KG1 (cell line): ENCODE data around the gene C11orf98.
"Not testable (repeated sequence)": the region's sequence is repeated elsewhere in the genome, so short reads cannot be mapped to it uniquely, and the experiment has no call there.

Source experiments
- DNase-seq: peaks from one replicate; lab custom pipeline; 2025; lab: John Stamatoyannopoulos, UW

C11orf98 gene

DNA sequence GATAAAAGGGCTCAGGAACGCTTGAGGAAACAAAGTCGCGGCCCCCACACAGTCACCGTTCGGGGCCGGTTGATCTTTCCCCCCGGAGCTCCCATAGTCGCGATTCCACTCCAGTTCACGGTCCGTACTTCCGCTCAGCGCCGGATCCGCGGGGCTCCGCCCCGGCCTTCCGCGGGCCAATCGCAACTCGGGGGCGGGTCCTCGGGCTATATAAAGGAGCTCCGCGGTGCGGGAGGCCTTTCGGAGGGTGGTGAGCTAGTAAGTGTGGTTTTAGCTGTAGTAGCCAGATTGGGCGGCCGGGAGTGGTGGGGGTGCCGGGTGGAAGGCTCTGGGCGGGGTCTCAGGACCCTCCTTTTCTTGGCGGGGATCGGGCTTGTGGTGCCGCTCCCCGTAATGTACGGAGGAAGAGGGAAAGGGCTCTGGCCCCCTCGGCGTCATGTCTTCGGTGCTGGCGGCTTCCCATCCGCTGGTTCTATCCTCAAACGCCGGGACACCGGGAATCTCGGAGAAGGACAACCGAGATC lies at the start of gene C11orf98, which contains the start of gene CSKMT:
TSS of gene C11orf98 (minus strand) at position 136 of the 524 bp plus-strand sequence. CDS start at position 95, 41 bp downstream.
TSS of gene CSKMT (plus strand) at position 238 of the 524 bp plus-strand sequence. CDS start 568 bp downstream, outside the sequence.
- DNase-seq: peak; percentile 95

DNA sequence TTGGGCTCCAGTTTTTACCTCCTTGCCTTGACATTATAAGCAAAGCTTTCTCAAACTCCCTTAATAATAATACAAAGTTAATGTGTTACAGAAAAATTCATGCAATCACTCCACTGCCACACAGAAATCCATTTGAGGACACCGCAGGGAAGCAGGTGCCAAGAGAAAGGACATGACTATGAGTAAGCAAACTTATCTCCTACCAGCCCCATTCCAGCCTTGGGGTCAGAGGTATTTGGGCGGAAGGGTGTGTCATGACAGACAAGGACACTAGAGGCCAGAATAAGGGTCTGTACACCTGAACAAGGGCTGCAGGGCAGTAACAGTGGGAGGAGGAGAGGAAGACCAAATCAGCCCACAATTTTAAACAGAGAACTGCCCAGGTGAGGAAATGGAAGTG lies 48.3 kb upstream of the C11orf98 start:
- DNase-seq: no peak

DNA sequence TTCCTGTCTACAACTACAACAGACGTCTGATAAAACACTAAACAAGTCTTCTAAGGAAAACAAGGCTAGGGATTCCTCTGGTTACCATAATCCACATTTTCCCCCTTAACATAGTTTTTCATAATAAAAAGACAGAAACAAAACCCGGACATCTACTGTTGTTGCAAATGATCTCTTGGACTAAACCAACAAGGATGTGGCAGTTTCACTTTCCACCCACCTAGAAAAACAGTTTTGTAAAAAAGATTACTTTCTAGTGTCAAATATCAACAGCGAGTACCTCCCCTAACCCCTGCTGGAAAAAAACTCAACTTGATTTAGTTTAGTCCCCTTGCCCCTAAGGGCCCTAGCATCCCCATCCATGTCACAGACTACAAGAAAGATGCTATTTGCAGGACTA lies 47.9 kb upstream of the C11orf98 start:
- no peak for DNase-seq

DNA sequence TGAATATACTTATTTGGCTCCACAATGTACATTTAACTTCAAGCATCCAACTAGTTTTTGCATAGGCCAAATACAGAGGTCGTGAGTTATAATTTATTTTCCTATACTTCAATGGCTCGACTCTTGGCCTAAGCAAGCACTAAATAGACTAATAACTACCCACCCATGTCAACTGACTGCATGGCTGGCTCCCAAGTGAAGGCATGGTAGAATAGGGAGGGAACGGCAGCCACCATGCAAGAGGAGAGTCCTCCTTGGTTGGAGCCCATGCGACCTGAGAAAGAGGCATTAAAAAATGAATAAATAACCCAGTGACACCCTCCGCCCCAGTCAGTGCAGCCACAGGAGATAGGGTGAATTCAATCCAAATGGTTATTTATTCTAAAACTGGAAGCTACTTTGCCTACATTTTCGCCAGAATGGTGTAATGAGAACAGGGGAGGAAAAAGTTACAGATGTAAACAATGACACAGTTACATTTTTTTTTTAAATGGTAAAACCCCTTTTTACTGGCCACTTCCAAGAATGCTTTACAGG lies 47.3 kb upstream of the C11orf98 start:
- DNase-seq: no peak

DNA sequence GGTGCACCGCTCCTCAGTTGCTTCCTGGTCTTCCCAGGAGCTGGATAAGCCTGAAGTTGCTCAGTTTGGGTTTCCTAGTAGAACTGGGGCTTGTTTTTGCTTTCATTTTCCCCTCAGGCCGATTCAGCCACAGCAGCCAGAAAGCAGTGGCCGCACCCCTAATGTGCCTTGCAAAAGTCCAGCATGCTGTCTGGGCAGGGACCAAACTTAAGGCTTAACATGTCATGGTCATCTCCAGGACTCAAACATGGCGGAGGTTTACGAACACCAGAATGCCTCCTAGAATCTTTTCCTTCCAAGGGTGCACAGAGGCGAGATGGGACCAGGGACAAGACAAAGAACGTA lies 45.0 kb upstream of the C11orf98 start:
- DNase-seq: no peak

DNA sequence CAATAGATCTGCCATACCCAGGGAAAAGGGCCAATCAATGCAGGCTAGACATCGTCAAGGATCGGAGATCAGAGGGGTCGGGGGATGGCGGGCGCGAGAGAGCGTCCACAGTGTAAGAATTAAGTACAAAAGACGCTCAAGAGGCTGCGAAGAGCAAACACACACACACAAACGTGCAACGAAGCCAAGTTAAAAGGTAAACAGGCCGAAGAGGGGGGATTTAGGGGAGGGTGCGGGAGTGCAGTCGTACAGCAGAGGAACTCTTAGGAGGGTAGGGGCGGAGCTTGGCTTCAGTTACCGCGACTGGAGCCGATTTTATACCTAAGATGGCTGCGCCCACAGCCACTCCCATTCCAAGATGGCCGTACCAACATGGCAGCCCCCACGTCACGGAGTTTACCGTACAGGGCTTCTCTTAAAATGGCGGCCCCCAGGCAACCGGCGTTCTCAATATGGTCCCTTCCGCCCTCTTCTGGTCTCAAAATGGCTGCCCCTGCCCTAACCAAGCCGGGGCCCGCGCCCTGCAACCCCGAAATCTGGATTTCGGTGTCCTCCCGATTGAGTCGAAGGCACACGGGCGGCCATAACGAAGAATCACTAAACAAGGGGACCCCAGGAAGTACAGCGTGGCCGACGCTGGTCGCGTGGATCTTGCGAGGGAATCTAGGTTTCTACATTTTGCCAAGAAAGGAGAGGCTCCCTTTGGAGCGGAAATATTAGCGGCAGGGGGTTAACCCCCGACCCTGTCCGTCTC lies 44.4 kb upstream of the C11orf98 start:
- DNase-seq: no peak

DNA sequence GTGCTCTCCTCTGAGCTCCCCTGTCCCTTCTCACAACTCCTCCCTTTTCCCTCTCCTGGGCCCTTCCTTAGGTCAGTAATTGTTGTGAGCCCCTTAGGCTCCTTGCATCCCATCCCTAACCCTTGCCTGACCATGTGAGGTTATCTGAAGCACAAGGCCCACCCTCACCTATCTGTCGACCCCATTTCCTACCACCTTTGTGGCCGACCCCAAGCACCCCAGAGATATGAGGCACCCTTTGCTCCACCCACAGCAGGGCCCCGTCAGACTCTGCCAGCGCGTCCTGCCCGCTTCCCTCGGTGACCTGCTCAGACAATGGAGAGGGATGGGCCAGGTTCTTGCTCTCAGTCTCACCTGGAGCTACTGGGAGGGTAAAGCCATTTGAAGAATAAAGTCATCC lies 43.8 kb upstream of the C11orf98 start:
- no peak for DNase-seq

DNA sequence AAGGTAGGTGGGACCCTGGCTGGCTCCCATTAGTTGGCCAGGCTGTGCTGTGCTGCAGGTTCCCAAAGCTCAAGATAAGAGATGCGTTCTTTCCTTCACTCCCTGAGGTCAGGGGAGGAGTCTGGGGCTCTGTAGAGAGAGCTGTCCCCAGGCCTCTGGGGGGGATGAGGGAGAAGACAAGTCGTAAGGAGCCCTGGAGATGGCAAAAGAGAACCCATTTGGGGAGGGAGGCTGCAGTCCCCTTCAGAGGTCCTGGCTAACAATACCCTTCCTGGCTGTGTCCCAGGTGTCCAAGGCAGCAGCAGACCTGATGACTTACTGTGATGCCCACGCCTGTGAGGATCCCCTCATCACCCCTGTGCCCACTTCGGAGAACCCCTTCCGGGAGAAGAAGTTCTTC lies 43.4 kb upstream of the C11orf98 start:
- no peak for DNase-seq

DNA sequence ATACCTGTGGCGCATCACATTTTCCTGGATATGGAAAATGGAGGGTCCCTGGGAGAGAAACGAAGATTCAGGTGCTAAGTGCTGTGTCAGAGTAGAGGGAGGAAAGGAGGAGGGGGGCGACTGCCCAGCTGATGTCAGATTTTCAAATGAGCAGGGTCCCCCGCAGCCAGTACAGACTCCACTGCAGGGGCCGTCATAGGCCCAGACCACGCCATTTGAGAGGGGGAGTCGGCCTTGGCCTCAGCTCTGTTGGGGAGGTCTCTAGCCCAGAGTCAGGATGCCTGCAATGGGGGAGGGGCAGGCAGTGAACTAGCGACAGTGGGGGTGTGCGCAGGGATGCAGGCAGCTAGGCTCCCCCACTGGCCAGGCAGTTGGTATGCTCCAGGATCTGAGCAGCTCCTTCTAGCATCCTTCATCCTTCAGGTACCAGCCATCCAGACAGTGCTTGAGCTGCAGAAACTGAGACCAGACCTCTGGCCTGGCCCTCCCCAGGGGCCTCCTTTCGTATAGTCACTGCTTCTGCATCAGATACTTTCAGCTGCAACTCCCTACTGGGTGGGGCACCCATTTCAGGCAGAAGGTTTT lies 42.4 kb upstream of the C11orf98 start, which contains the start of the genes BSCL2 and GNG3:
TSS of gene BSCL2 (minus strand) at position 148 of the 585 bp plus-strand sequence. CDS start 229 bp downstream, outside the sequence.
TSS of gene GNG3 (plus strand) at position 400 of the 585 bp plus-strand sequence. CDS start 620 bp downstream, outside the sequence.
- no peak for DNase-seq

DNA sequence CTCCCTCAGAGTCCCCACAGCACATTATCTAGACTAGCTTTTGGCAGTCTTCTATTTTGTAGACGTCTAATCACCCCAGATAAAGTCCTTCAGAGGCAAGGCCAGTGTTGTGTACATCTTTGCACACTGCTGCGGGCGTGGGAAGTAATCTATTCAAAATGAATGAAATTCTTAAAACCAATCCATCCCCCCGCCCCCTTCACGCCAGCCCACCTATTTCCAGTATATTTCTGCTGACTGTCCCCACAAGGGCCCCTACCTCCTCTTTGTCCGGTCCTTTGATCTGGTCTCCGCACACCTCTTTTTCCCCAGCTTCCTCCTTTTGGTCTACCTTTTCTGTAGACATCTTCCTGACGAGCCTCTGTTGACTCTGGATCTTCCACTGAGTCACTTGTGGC lies 41.8 kb upstream of the C11orf98 start:
- no peak for DNase-seq

DNA sequence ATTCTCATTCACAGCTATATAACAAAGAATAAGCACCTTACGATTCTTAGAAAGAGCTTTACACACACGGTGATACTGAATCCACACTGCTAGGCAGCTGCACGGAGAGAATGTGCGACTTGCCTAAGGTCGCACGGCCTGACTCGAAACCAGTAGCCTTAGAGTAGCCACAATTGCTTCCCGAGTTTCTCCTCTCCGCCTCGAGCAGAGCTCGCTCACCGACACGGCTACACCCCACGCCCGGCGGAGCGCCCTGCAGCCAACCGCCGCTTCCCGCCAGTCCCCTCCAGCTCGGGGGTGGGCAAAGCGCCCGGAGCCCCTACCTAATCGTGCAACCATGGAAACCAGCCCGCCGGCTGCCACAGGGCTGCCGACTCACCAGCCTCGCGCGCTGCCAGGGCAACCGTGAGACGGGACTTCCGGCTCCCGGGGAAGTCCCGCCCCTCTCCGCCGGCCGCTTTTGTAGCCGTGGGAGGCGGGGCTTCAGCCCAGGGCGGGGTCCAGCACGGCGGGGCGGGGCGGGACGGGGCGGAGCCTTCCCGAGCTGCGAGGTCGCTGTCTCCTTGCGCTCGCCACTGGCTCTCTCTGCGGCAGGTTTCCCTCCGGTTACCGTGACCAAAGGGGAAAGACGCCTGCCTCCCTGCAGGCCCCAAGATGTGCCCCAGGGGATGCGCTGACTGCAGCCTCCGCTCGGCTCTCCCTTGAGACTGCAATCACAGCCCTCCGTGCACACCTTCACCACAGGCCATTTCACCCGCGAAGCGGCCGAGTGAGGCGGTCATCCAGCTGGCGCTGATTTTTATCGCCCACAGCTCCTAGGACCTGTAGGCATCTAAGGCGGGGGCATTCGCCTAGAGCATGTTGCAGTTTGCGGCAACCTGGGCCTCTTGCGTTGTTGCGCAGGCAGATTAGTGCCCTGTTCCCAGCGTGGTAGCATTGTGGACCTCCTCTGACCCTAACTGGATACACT lies 41.2 kb upstream of the C11orf98 start:
- DNase-seq: peak; percentile 94

DNA sequence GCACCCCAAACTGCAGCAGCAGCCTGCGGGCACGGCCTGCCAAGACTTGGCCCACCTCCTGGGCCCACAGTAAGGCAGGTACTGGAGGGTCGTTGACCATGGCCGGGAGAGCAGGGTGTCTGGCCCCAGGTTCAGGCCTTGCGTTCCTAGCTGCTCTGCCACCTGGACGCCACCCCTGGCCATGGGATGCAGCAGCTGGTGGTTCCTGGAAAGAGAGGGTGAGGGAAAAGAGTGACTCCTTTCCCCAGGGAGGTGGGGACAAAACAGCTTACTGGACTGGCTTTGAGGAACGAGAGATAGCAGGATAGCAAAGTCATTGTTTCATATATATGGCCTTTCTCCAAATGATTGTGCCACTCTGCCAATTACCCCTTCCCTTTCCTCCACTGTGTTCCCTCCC lies 40.4 kb upstream of the C11orf98 start:
- DNase-seq: no peak

DNA sequence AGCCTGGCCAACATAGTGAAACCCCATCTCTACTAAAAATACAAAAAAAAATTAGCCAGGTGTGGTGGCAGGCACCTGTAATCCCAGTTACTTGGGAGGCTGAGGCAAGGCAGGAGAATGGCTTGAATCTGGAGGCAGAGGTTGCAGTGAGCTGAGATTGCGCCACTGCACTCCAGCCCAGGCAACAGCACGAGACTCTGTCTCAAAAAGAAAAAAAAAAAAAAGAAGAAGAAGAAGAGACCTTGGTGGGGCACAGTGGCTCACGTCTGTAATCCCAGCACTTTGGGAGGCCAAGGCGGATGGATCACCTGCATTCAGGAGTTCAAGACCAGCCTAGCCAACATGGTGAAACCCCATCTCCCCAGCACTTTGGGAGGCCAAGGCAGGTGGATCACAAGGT lies 38.9 kb upstream of the C11orf98 start:
- not testable (repeated sequence) for DNase-seq

DNA sequence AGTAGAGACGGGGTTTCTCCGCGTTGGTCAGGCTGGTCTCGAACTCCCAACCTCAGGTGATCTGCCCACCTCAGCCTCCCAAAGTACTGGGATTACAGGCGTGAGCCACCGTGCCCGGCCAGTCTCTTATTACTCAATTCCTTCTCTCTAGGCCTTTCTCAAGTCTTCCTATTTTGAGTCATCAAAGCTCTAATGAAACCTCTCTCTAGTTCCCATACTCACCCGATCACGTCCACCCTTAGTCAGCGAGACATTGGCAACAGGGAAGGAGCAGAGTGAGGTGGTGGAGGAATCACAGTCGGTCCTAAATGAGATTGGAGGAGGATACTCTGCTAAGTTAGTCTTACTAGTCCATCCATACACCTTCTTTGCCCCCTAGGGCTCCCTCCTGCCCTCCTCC lies 37.2 kb upstream of the C11orf98 start:
- no peak for DNase-seq

DNA sequence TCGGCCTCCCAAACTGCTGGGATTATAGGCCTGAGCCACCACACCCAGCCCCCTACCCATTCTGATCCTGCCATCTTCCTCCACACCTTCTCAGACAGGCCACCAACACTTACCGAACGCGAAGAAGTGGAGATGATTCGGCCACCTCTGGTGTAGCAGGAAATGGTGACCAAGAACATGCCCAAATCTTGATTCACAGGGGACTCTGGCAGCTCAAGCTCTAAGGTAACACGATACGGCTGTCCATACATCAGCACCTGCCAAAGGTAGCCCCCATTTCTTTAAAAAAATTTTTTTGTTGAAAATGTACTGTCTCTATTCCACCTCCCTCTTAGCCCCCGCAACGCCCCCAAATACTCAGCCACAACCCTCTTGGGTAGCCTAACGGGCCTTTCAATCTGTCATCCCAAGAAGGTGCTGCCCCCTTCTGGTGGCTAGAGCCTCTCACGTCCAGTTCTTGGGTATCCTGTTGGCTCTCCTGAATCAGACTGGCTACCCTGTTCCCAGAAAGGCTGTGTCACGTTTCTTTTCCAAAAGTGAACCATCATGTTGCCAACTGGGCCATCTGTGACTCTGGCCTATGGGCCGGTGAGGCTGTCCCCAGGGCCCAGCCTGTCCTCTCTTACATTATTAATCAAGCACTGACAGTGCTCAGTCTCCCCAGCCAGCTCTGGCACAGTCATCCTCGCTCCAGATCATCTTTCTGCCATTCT lies 29.6 kb upstream of the C11orf98 start:
- DNase-seq: peak; percentile 72

DNA sequence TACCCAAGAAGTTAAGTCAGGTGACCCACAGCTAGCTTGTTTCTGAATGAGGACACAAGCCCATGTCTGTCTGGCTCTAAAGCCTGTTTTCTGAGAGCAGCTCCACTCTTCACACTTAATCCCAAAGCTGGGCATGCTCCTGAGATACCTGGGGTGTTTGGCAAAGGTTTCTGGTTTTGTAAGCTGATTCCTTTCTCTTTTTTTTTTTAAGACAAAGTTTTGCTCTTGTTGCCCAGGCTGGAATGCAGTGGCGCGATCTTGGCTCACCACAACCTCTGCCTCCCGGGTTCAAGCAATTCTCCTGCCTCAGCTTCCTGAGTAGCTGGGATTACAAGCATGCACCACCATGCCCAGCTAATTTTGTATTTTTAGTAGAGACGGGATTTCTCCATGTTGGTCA lies 28.6 kb upstream of the C11orf98 start:
- DNase-seq: not testable (repeated sequence)

DNA sequence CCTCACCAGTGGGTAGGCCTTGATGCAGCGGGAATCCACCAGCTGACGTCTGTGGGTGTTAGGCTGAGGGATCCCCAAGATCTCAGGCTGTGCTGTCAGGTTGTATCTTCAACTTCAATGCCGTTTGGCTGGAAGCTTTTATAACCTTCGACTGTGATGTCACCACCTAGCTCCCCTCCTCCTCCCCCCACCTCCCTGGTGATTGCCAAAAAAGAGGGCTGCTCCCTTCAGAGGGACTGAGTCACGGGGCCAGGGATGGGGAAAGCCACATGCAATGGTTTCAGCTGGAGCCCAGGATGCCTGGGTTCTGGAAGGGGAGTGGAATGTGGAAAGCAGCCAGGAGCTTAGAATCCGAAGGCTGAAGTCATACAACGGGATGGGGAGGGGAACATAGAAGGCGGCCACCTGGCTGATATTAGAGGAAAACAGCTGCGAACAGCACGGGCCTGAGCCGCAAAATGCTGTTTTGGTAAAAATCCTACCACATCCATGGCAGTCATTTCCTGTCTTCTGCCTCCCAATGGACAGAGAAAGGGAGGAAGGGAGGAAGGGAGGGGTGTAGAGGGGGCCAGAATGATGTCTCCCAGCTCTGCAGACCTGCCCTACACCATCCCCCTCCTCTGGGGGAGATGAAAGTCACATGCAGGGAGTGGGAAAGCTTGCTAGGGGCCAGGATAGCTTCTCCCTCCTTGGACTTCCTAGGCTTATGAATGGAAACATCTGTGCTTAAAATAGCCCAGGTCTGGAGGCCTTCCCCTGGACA lies 24.6 kb upstream of the C11orf98 start, which contains the start of gene LRRN4CL:
TSS of gene LRRN4CL (minus strand) at position 110 of the 763 bp plus-strand sequence. CDS start 1,022 bp downstream, outside the sequence.
- no peak for DNase-seq

DNA sequence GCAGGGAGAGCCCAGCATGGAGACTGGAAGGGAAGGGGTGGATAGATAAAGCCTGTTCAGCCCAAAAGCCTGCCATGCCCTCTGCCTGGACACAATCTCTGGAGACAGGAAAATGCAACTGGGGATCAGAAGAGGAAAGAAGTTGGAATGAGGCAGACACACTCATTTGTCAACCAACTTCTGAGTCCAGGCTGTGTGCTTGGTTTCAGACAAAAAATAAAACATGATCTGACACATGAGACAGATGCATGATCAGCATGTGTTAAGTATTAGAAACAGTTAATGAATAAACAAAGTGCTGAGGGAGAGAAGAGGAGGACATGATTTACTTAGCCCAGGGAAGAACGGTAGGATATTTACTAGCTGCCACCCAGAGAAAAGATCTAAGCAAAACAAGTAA lies 23.5 kb upstream of the C11orf98 start:
- no peak for DNase-seq

DNA sequence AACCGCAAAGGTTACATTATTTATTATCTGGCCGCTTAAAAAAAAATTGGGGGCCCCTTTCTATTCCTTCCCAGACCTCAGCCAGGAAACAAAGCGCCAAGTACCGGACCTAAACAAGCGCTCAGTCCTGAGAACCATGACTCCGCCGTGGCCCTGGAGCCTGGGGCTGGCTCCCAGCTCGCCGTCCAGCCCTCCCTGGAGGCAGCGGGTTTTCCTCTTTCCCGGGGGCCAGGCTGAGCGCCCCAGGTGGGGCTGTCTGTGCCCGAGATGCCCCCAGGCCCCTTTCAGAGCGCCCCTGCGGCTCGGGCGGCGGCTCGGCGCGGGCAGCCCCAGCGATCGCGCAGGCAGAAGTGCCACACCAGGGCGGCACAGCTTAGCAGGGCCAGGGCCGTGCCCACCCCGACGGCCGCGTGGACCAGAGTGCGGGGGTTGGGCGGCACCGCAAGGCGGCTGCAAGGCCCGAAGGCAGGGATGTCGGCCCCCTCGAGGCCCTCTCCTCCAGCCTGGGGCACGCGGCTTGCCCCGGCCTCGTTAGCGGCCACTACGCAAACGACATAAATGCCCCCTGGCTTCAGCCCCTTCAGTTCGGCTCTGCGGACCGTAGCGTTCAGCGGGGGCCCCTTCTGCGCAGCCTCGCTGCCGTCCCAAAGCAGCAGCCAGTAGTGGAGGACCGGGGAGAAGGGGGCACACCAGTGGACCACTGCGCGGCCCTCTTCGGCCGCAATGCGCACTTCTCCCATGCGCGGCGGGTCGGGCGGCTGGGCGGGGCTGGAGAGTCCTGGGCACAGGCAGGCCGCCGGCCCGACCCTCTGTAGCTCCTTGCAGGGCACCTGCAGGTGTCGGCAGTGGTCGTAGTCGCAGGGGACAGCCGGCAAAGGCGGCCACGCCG lies 22.7 kb upstream of the C11orf98 start:
- no peak for DNase-seq
